Stimulated activated CD8-positive, alpha-beta memory T cell treated with anti-CD3 and anti-CD28 coated beads, Interleukin-7, amount 100 ng/mL, for 1 hour (primary cell): ENCODE data around the gene RPRM.
"Not testable (repeated sequence)": the region's sequence is repeated elsewhere in the genome, so short reads cannot be mapped to it uniquely, and the experiment has no call there.

Experiments used
- DNase-seq, 2 donors: peaks; one replicate each; pipeline ENCODE4 v3.0.0-alpha.2; 2020; ENCODE audit warnings: low read depth in 2 of 2

RPRM gene

DNA sequence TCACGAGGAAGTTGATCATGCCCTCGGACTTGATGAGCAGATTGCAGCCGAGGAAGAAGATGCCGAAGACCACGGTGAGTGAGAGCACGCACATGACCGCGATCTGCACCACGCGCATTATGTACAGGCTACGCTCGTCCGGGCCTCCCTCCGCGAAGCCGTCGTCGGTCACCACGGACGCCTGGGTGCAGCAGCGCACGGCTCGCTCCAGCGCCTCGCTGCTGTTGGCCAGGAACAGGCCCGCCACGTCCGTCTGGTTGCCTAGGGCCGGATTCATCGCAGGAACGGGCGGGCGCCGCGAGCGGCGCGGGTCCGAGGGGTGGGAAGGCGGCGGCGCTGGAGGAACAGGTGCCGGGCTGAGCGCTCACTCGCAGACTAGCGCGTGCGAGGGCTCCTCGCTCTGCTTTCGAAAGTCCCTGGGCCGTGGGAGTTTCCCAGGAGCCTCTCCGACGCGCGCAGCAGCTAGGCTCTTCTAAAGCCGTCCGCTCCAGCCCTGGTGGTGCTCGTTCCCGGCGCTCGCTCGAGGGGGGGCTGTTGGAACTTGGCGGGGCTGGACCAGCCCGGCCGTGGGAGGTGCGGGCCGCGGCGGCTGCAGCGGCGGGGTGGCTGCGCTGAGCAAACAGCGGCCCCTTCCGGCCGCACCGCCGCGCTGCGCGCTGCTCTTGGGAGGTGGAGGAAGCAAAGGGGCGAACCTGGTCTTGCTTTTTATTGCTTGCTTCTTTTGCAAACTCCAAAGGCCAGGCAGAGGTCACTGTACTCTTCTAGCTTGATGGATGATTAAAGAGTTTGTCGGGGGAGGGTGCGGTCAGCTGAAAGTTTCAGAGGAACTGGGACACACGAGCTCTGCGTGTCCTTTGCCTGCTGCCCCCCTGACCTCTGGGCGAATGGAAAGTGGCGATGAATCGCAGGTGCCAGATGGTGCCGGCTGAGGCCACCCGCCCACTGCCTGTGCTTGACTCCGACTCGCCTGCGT is at the start of gene RPRM:
Gene RPRM (minus strand): TSS at position 474 of the 973 bp plus-strand sequence. CDS start 197 bp downstream, at position 277.
- peak in 1 of 2 donors; percentile 13 for DNase-seq

DNA sequence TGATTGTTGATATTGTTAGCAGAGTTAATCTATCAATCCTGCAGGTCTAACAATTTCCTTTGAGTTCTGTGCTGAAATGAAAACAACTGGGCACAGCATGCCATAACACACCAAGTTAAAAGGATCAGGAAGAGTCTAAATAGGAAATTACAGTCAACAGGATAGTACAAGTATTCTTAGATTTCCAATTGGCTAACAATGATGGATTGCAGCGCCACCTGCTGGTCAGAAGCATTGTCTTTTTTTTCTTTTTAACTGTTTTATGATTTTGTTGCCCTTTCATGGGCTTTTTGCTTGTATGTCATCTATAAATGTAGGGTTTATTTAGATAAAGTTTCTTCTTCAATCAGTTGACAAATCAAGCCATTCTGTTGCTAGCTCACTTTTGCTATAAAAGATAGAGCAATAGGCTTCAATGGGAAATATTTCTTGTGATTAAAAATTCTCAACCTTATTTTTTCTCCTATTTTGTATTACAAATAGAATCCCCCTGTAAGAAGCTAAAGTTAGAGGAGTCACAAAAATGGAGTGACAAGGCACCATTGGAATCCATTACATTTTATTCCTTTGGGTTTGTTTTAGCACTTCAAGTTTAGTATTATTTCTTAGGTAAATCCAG is 40.8 kb upstream of the RPRM start:
- peak in 1 of 2 donors; percentile 25 for DNase-seq

DNA sequence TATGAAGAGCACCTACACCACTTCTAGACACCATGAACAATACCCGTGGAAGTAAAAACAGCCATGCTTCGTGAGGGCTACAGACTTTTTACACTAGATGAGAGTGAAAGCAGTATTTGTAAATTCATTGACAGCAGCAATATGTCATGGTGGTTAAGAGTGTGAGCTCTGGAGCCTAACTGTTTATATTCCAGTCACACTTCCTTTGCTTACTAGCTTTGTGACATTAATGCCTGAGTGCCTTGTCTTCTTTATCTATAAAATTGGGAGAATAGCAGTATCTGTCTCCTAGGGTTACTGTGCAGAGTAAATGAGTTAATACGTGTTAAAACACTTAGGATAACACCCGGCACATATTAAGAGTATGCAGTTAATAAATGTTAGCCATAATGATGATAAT is 33.8 kb upstream of the RPRM start:
- DNase-seq: no peak

DNA sequence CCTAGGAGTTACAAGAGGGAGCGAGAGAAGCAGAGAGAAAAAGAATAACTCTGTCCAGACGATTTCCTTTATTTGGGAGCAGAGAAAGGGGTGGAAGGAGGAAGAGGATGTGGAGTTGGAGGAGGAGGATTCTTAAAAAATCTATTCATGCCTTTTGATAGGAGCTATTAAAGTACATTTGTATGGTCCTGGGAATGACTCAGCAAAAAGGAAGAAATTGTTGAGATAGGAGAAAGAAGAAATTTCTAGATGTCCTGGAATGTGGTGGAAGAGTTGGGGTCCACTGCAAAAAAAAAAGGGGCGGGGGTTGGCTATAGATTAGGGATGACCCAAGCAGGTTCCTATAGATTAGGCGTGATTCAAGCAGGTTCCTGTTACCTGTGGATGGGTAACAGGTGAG is 32.4 kb upstream of the RPRM start:
- DNase-seq: no peak

DNA sequence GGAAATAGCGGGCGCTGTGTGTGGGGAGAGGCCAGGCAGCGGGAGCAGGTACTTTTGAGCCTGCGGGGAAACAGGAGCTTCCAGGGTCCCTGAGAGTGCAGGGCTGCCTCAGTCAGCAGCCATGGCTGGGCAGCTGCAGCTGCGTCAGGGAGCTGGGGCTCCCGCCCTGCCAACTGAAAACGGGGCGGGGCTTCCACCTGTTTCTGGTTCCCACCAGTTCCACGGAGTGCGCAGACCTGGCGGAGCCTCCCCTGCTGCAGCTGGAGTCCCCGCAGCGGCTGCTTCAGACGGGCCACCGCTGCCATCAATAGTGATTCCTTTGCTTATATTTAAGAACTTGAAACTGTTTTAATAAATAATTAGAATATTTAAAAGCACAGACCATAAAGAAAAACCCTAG is 30.6 kb upstream of the RPRM start:
- DNase-seq: no peak

DNA sequence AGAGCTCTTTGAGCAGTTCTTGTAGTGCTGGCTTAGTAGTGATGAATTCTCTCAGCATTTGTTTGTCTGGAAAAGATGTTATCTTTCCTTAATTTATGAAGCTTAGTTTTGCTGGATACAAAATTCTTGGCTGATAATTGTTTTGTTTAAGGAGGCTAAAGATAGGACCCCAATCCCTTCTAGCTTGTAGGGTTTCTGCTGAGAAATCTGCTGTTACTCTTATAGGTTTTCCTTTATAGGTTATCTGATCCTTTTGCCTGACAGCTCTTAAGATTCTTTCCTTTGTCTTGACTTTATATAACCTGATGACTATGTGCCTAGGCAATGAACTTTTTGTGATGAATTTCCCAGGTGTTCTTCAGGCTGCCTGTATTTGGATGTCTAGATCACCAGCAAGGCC is 27.9 kb upstream of the RPRM start:
- not testable (repeated sequence) for DNase-seq

DNA sequence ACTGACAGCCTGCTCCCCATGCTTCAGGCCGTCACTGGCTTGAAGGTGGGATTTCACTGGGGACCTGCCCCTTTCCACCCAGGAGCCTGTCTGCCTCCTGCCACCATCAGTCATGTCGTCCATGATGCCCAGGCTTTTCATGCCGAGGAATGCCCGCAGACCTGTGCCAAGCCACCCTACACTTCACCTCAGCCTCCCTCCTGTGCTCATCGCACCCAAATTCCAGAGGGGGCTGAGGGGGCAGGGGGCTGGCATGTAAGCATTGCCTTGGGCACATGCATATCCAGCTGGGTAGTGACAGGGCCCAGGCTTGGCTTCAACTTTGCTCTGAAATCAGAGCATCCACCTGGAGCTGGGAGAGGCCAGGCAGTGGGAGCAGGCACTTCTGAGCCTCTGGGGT is 20.9 kb upstream of the RPRM start:
- DNase-seq: no peak

DNA sequence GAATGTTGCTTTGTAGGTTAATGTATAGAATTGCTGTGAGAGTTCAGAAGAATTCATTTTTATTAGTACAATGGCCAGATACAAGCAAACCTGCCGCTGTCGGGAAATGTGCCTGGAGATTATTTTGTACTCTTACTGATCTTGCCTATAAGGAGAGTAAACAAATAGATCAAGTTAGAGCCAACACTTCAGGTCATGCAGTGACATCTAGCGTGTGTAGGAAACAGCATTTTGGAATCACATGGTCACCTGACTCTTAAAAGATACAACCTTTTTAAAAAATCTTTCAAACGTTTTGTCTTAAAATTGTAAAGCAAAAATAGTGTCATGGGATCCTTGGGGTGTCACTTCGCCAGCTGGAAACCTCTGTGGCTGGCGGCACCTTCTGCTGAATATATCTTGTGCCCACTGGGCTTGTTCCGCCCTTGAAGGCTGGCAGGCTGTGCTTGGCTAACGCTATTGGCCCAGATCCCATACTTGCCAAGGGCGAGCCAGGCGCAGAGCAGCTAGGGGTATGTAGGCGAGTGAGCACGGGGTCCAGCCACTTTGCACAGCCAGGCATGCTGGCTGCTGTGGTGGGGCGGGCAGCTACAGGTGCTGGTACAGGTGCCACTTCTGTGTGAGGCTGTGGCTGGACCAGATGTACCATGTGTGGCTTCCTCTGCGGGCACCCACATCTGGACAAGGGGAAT is 19.5 kb upstream of the RPRM start:
- DNase-seq: no peak

DNA sequence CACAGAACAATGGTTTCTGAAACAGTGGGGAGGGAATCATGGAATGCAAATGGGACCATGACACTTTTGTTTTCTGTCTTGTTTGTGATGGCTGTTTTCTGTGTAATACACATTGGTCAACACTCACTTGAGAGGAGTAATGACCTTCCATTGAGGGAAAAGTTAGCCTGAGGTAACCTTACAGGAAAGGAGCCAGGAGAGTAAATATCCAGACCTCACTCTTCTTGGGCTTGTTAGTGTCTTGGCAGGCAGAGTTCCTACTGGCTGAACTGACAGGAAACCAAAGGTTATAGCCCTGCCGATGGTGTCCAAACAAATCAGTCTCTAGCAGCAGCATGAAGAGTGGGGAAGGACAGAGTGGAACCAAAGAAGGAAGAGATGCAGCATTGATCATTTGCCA is 17.2 kb upstream of the RPRM start:
- no peak for DNase-seq

DNA sequence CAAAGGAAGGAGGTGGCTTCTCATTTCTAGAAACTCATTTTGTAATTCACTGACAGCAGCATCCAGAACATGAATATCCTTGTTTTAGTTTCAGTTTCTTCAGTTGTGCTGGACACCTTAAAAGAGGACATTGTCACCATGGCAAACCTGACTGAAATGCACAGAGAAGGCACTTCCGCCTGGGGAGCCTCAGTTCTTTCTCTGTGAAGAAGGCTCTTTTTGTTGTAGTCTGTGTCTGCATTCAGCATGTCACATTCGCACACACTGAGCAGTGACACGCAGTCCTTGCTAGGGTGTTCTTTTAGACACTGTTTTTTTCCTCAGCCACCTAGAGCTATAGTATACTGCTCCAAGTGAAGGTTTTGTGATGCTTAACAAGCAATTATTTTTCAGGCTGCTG is 9.5 kb upstream of the RPRM start:
- no peak for DNase-seq

DNA sequence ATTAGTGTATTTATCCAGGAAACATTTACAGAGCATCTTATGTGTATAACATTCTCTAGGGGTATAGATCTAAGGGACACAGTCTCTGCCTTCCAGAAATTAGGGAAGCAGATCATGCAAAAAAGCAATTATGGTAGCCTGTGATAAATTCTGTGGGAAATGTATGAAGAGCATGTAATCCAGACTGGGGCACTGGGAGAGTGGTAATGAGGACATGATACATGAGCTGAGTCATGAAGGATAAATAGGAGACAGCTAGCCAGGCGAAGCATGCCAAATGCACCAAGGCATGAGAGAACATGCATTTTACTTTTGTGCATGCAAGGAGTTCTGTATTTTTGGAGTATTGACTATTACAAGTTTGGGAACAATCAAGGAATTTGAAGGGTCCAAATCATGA is 8.9 kb upstream of the RPRM start:
- no peak for DNase-seq

DNA sequence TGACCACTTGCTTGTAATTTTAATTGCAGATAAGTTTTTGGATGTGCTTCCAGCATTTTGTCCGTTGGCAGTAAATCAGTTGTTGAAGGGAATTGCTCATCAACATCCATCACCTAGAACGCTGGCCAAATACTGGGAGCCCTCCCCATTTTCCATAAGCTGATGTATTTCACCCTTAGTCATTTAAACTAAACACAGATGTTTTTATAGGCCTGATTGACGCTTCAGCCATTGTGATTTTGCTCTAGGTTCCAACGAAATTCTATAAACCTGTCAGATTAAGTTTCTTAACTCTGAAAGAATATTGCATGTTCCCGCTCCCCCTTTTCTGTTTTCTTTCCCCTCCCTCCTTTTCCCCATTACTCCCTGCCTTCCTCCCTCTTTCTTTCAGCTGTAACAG is 1.0 kb upstream of the RPRM start:
- no peak for DNase-seq

DNA sequence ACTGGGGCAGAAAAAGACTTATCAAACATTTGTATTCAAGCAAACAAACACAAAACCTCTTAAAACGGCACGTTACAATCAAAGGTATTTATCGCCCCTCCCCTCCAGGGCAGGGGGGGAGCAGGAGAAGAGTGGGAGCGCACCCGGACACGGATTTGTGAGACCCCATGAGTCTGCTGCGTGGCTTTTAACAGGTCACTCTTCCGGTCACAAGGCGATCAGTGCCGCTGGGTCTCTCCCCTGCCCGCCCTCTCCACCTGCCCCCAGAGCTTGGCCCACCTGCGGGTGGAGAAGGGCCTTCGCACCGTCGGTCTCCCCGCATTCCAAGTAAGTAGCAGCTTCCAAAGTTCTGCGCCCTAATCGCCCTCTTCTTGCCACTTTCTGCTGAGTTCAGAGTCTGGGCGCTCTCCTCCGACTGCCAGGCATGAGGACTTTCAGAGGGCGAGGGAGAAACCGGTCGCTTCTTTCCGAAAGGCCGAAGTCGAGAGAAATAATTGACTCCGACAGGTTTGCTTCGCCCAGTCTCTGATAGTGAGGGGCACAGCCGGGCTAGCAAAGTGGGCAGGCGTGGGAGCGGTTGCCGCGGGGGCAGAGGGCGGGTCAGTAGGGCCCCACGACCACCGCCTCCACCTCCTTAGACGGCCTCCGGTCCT is 800 bp downstream of the RPRM start:
- no peak for DNase-seq

DNA sequence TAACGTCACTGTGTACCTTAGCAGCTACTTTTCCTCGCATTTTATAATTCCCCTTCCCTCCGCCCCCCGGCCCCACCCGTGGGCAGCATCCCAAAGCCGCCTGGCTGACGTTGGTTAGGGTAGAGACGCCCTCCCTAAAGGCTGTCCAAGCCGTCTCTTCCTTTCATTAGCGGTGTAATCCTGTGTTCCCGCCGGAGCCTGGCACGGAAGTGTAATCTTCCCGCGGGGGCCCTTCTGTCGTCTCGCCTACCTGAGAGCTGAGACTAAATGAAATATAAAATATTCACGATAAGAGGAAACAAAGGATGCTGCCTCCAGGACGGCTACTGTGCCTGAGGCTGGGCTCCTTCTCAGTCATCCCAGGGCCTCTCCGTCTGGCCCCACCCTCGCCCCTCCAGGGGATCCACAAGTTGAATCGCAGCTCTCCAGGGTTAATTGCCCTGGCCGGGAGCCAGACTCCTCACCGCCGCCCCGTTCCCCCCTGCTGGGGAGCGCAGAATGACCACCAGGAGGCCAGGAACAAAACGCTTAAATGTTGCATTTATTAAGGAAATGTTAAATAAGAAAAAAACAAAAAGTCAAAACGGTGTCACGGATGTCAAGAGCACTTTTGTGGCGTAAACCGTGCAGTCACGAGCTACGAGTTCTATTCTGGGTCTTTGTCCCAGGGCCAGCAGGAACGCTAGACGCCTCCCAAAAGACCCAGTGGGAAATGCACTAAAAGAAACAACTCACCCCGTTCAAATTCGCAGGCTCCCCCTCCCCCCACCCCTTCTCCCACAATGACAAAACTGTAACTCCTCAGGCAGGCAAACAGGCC is 1.5 kb downstream of the RPRM start:
- no peak for DNase-seq

DNA sequence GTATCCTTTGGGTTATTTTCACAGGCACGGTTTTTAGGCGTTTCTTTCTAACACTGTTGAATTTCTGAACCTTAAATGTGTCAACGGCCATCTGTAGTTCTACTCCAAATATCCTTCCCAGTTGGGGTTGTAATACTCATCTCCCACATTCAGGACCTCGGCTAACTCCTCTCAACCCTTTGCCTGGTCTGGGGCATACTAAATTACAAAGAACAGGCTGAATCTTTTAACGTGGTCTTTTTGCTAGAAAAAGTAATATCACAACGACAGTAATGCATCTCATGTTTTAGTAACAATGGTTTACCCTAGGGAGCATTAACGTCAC is 2.1 kb downstream of the RPRM start:
- DNase-seq: no peak

DNA sequence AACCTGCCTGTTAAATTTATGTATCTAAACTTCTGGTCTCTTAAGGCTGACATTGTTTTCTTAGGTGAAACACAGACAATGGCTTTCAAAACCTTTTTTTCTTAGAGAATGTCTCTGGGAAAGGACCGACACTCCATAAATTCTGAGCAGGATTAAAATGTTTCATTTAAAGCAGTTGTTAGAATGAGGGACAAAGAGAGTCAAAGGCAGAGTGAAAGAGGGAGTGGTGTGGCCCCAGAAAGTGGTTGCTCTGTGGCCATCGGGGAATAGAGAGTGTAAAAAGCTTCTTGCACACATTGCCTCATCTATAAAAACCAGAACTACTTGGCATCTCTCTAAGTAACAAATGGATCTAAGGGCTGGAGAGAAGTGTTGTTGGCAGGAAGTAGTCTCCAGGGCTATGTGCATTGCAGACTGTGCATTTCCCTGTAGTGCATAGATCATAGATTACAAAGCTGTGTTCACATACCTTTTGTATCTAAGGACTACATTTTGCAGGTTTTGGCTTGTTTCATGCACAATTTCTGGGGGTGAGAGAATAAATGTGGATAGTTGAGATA is 3.6 kb downstream of the RPRM start:
- DNase-seq: no peak

DNA sequence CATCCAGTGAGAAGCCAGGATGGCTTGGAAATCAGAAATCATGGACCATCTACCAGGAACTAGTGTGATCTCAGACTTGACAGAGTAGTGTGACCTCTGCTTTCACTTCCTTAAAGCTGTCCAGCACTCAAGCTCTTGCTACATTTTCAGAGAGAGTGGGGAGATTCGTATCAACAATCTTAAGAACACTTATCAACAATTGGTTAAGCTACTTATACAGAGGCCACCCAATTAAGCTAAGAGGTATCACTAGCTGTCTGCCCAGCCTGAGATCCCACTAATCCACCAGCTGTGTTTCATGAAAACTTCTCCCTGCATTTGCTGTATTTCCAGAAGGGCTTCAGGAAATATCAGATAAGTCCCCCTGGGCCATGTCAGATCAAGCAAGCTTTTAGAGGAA is 4.2 kb downstream of the RPRM start:
- no peak for DNase-seq

DNA sequence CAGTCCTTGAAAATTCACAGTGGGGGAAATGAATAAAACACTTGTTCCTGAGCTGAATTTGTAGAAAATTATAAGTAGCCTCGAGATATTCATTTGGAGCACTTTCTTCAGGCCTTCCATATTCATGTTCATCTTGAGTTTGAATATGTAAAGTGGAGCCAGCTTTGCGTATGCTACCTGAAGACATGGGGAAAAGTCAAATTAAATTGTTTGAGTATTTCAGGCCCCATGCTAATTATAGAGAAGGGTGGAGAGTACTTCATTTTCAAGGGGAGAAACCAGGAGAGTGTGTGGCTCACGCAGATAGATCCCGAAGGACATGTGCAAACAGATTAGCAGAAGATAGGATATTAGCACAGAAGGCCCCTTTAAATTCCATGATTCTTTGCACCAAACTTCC is 7.7 kb downstream of the RPRM start:
- no peak for DNase-seq

DNA sequence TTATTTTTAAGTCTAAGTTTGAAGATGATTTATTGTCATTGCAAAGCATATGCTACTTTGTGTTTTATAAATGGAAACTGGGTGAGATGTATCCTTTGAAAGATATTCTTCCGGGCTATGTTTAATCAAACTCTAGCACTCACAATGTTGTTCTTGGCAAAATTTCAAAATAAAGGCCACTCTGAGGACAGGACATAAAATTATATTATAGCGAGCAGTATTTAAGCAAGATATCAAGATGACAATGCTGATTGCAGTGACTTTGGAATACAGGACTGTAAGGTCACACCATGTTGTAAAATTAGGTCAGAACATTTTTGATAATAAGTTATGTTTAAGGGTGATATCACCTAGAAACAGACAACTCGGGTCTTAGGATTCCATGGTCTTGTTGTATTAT is 14.2 kb downstream of the RPRM start:
- DNase-seq: no peak

DNA sequence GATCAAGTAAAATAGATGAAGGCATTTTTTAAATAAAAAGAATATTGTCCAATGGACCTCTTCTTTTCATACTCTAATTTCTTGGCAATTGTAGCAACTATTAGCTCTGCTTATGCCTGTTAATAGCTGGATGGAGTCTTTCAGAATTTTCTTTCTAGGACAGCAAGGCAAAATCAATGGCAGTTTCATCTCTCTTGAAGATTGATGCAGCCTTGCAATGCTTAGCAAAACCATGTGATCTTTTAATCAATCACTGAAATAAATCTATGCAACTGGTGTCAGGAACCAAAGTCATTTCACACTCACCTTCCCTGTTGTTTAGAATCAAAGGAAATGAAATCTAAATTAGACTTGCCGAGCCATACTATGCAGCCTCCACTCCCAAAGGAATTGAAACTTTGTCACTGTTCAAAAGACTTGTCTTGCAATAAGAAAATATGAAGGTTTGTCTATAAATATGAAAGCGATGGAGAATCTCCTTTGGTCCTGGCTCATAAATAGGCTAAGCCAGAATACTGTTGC is 16.2 kb downstream of the RPRM start:
- DNase-seq: no peak

DNA sequence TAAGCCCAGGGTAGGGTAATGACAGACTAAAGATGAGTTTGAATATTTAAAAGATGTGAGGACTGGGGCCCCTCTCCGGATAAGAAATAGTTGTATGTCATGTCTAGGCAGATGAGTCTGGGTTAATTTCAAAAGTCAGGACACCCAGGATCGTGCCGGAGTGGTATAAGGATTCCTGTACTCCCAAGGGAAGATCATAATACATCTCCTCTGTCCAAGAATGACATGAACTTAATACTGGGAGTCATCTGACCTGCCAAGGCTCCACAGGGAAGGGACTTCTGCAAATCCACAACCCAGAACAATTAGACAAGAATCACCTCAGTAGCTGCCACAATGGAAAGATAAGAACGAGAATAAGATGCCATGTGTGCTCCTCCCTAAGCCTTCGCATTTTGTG is 17.1 kb downstream of the RPRM start:
- no peak for DNase-seq
